Measurements from ENCODE around the gene PLA2R1. TPM values are rescaled to one million over a fixed set of nuclear protein-coding genes. Genes with fewer than 3 reads are reported as not detected.

PLA2R1 gene
- 7.5 and 10.0 TPM in 2 replicates for total RNA-seq

DNA sequence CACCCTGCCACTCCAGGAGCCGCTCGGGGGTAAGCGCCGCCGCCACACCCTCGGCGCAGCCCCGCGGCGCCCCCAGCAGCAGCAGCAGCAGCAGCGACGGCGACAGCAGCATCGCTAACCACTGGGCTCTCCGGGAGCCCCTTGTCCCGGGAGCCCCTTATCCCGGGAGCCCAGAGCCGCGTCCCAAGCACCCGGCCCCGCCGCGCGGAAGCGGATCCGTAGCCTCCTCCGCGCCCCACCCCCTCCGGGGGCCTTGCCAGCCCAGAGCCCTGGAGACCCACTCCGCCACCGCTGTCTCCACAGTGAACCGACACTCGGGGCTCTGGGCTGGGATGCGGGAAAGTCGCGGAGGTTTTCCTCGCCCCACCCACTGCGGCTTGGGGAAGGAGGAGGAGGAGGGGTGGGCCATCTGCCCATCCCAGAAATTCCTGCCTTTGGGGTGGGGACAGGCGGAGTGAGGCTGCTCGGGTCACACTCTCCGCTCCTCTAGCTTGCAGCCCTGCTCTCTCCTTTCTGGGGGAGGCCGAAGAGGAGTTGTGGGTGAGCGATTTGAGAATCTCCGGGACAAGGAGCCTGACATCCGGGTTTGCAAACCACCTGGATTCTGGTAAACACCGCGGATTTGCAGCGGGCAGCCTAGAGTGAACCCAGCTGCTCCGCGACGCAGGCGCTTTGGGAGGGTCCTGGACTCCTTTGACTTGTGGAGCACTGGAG, at the start of gene PLA2R1:
PLA2R1 (minus strand) TSS at position 324 of the 714 bp plus-strand sequence; CDS start at position 112, 212 bp downstream.

GRCh38 chr2:159904127-159904958, 158.1 kb downstream of the PLA2R1 start, which contains the start of gene LY75:
LY75 (minus strand) TSS chr2:159904756.

Other genes with a start within 250 kb of the PLA2R1 start
- gene LY75, start 157.9 kb downstream of the PLA2R1 start, total RNA-seq, result 0.09 TPM in 1 of 2 replicates, not detected in the other
- gene ITGB6, start 137.7 kb upstream of the PLA2R1 start, total RNA-seq, result not detected in 2 replicates

Data from smooth muscle cell of bladder (primary cell).